B cell (primary cell): ENCODE results near the gene TSPAN9. TPM values are rescaled to one million over a fixed set of nuclear protein-coding genes. Genes with fewer than 3 reads are reported as not detected.

Source experiments
- ATAC-seq: fragments of 200-7000 bp; cut with Tn5 transposase; one replicate; pipeline ENCODE4 v1.10.0; 2021; ENCODE audit warnings: low read depth, mild to moderate bottlenecking, moderate number of reproducible peaks, moderate library complexity
- CTCF ChIA-PET: fragments of 350-600 bp; sonication (Branson Sonifier 250); formaldehyde crosslinking; loops from one replicate; lab custom pipeline; 2021; ENCODE audit warnings: antibody characterized with exemption, inconsistent platforms; lab: Charles Lee
- POLR2A ChIA-PET: fragments of 350-600 bp; sonication (Branson Sonifier 250); formaldehyde crosslinking; loops from one replicate; lab custom pipeline; 2021; ENCODE audit warnings: antibody characterized with exemption; lab: Charles Lee
- DNase-seq: peaks from one replicate; pipeline ENCODE4 v3.0.0; 2013
- H2AFZ ChIP-seq: 2 replicates; pipeline ENCODE4 v1.6.1; 2012; ENCODE audit warnings: mild to moderate bottlenecking, low read depth, low read length; ENCODE audit not compliant: insufficient read depth, poor library complexity, severe bottlenecking
- H3K27ac ChIP-seq, 2 donors: 1 replicate in 1 of 2; 2 replicates in 1 of 2; pipeline ENCODE4 v1.5.1; 2012 to 2013; ENCODE audit warnings: low read length in 2 of 2, mild to moderate bottlenecking in 2 of 2, moderate library complexity in 1 of 2
- H3K27me3 ChIP-seq, 4 experiments: fragments of 200-600 bp in 1 of 4; sonication (generic) in 1 of 4; replicated peaks in 1 of 4; 1 replicate in 2 of 4; 2 replicates in 2 of 4; pipeline versions ENCODE4 v1.6.1 to v1.7.0; 2013 to 2016; ENCODE audit warnings: low read length in 3 of 4, mild to moderate bottlenecking in 2 of 4, mixed read lengths in 1 of 4, moderate library complexity in 1 of 4; ENCODE audit not compliant: insufficient read depth in 4 of 4, control insufficient read depth in 3 of 4; ENCODE audit errors: control extremely low read depth in 1 of 4
- H3K36me3 ChIP-seq, 2 experiments: replicated peaks in 1 of 2; 1 replicate in 1 of 2; 2 replicates in 1 of 2; pipeline versions ENCODE4 v1.6.1 to v1.7.1; 2013; ENCODE audit warnings: low read length in 1 of 2; ENCODE audit not compliant: insufficient read depth in 2 of 2, control insufficient read depth in 1 of 2; ENCODE audit errors: control extremely low read depth in 1 of 2, extremely low read depth in 1 of 2
- H3K4me1 ChIP-seq, 2 donors: fragments of 200-600 bp in 1 of 2; sonication (generic) in 1 of 2; 1 replicate in 1 of 2; 2 replicates in 1 of 2; pipeline versions ENCODE4 v1.5.1 to v1.6.1; 2013 to 2017; ENCODE audit warnings: low read length in 2 of 2; ENCODE audit not compliant: control insufficient read depth in 2 of 2, insufficient read depth in 2 of 2
- H3K4me2 ChIP-seq: replicated peaks from 2 replicates; pipeline ENCODE3; 2012; ENCODE audit warnings: mild to moderate bottlenecking, low read depth, low read length; ENCODE audit not compliant: poor library complexity, severe bottlenecking
- H3K4me3 ChIP-seq, 5 experiments: fragments of 200-600 bp in 1 of 5; sonication (generic) in 1 of 5; 1 replicate in 3 of 5; 2 replicates in 2 of 5; pipeline versions ENCODE4 v1.5.1 to v1.7.0; 2011 to 2016; ENCODE audit warnings: low read length in 4 of 5, mild to moderate bottlenecking in 4 of 5, low read depth in 2 of 5, control low read depth in 1 of 5, moderate library complexity in 1 of 5; ENCODE audit not compliant: insufficient read depth in 1 of 5; ENCODE audit errors: control extremely low read depth in 1 of 5, extremely low read depth in 1 of 5
- H3K79me2 ChIP-seq: fragments of 200-600 bp; sonication (generic); one replicate; pipeline ENCODE4 v1.6.0; 2016; ENCODE audit warnings: low read length; ENCODE audit not compliant: control insufficient read depth, insufficient read depth
- H3K9ac ChIP-seq: fragments of 200-600 bp; sonication (generic); 2 replicates; pipeline ENCODE4 v1.6.1; 2017; ENCODE audit warnings: mild to moderate bottlenecking, low read length, moderate library complexity
- H3K9me3 ChIP-seq, 3 donors: one replicate each; pipeline versions ENCODE4 v1.6.1 to v1.7.1; 2013; ENCODE audit warnings: low read length in 2 of 3; ENCODE audit not compliant: control insufficient read depth in 2 of 3, insufficient read depth in 1 of 3; ENCODE audit errors: control extremely low read depth in 1 of 3
- H4K20me1 ChIP-seq: 2 replicates; pipeline ENCODE4 v1.6.0; 2012; ENCODE audit warnings: mild to moderate bottlenecking, low read length; ENCODE audit not compliant: insufficient read depth, control insufficient read depth, poor library complexity, severe bottlenecking
- H3K27ac Mint-ChIP-seq: one replicate; pipeline ENCODE4 v1.8.0; 2021; ENCODE audit warnings: mixed read lengths
- H3K27me3 Mint-ChIP-seq: one replicate; pipeline ENCODE4 v1.8.0; 2021; ENCODE audit warnings: mixed read lengths
- H3K4me1 Mint-ChIP-seq: one replicate; pipeline ENCODE4 v1.8.0; 2021; ENCODE audit warnings: mixed read lengths
- H3K4me3 Mint-ChIP-seq: one replicate; pipeline ENCODE4 v1.8.0; 2021; ENCODE audit warnings: mixed read lengths
- H3K9me3 Mint-ChIP-seq: one replicate; pipeline ENCODE4 v1.8.0; 2022; ENCODE audit warnings: mixed read lengths; ENCODE audit not compliant: insufficient read depth
- EZH2 ChIP-seq: IDR thresholded peaks from 2 replicates; pipeline ENCODE4 v1.6.1; 2012; ENCODE audit warnings: borderline replicate concordance, low read depth, mild to moderate bottlenecking, moderate library complexity, low read length; ENCODE audit not compliant: insufficient read depth, poor library complexity, severe bottlenecking
- WGBS: methylation state at CpG from one replicate; pipeline ENCODE4 v1.1.5; 2013; ENCODE audit warnings: missing lambda C conversion rate; ENCODE audit not compliant: insufficient coverage; 5-methylcytosine and 5-hydroxymethylcytosine counted together
- intact Hi-C: fragments of 100-400 bp; cut with micrococcal nuclease; formaldehyde crosslinking; loops from one replicate; pipeline ENCODE4 v1.10.0; 2022
- polyA plus RNA-seq: library from polyadenylated mRNA; depleted of rRNA; stranded (reverse); fragments of >200 nt; gene quantifications from 2 replicates; pipeline ENCODE4 v1.2.3, GENCODE V29; 2012
- total RNA-seq, 2 donors: library from RNA; stranded (reverse); fragments of 120-200 nt in 1 of 2; gene quantifications; 1 replicate in 1 of 2; 2 replicates in 1 of 2; pipeline versions ENCODE4 v1.2.3 to v1.2.4, GENCODE V29; 2013 to 2022
- TF ChIP-seq, protein P1 (sequence below): fragments of 200-600 bp; IDR thresholded peaks from one replicate; pipeline ENCODE4 v1.8.0; 2022; ENCODE audit warnings: antibody characterized with exemption, mild to moderate bottlenecking

The TSPAN9 gene
- total and polyA plus RNA-seq, 2 donors (not counting 1 experiment from before 2014, with no cell fraction given) = 0.15 to 0.37 TPM

- Histone ChIP-seq H3K9me3 (no peaks in the 10 kb centered on the region), H3K36me3 (no peaks in the 10 kb centered on the region), H3K4me2 (no peak overlapping the region), H4K20me1 (no peaks in the 10 kb centered on the region), H3K79me2 (no peaks in the 10 kb centered on the region), H3K4me1 (peaks cover 5 to 14% of the 10 kb centered on the region in 2 donors), H2AFZ (no peak overlapping the region), H3K27ac (no peak overlapping the region), H3K9ac (no peak overlapping the region), H3K27me3 (peaks cover 0 to 7% (median 0%) of the 10 kb centered on the region in 4 experiments), H3K4me3 (no peak overlapping the region)
- DNase-seq = no peak
- ATAC-seq = no peak
- peaks cover 5% of the 10 kb centered on the region for H3K4me1 Mint-ChIP-seq
- no peak overlapping the region for H3K4me3 Mint-ChIP-seq
- WGBS = 88% methylated on average over 6 of the region's 6 CpGs
- intact Hi-C loops = no loop called here
- no peaks in the 10 kb centered on the region for H3K9me3 Mint-ChIP-seq
- no peak for TF ChIP-seq EZH2
- TF ChIP-seq, protein P1, sequence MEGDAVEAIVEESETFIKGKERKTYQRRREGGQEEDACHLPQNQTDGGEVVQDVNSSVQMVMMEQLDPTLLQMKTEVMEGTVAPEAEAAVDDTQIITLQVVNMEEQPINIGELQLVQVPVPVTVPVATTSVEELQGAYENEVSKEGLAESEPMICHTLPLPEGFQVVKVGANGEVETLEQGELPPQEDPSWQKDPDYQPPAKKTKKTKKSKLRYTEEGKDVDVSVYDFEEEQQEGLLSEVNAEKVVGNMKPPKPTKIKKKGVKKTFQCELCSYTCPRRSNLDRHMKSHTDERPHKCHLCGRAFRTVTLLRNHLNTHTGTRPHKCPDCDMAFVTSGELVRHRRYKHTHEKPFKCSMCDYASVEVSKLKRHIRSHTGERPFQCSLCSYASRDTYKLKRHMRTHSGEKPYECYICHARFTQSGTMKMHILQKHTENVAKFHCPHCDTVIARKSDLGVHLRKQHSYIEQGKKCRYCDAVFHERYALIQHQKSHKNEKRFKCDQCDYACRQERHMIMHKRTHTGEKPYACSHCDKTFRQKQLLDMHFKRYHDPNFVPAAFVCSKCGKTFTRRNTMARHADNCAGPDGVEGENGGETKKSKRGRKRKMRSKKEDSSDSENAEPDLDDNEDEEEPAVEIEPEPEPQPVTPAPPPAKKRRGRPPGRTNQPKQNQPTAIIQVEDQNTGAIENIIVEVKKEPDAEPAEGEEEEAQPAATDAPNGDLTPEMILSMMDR = no peak
- ChIA-PET POLR2A (interaction anchor here (0.6 kb wide), 1 partner anchor 13 kb away, joined by 3 read pairs; no protein-coding TSS in a partner anchor), CTCF (no interaction called here)
- no peak overlapping the region for H3K27ac Mint-ChIP-seq
- H3K27me3 Mint-ChIP-seq = peaks cover 7% of the 10 kb centered on the region
These were observed 145.1 kb downstream of the TSPAN9 start for GRCh38 chr12:3222306-3222705.

GRCh38 chr12:3222979-3223378, 145.8 kb downstream of the TSPAN9 start:
- DNase-seq = no peak
- no peaks in the 10 kb centered on the region for H3K9me3 ChIP-seq
- H3K36me3 ChIP-seq = no peaks in the 10 kb centered on the region
- H2AFZ ChIP-seq = no peak overlapping the region
- WGBS = 89% methylated on average over 15 of the region's 15 CpGs
- Mint-ChIP-seq H3K27ac (no peak overlapping the region), H3K27me3 (peaks cover 6% of the 10 kb centered on the region), H3K4me3 (no peak overlapping the region), H3K4me1 (peaks cover 9% of the 10 kb centered on the region), H3K9me3 (no peaks in the 10 kb centered on the region)
- H3K79me2 ChIP-seq = no peaks in the 10 kb centered on the region
- no peaks in the 10 kb centered on the region for H4K20me1 ChIP-seq
- H3K27me3 ChIP-seq = peaks cover 0 to 7% (median 0%) of the 10 kb centered on the region in 4 experiments
- no peak for TF ChIP-seq EZH2
- TF ChIP-seq, protein P1 = no peak
- H3K4me2 ChIP-seq = no peak overlapping the region
- no peak overlapping the region for H3K9ac ChIP-seq
- ATAC-seq = no peak
- H3K4me3 ChIP-seq = no peak overlapping the region
- intact Hi-C loops = no loop called here
- ChIA-PET POLR2A (no interaction called here), CTCF (no interaction called here)
- peaks cover 5 to 18% of the 10 kb centered on the region in 2 donors for H3K4me1 ChIP-seq
- no peak overlapping the region for H3K27ac ChIP-seq
